ENCODE measurements around the gene PCCA. TPM values are rescaled to one million over a fixed set of nuclear protein-coding genes. Genes with fewer than 3 reads are reported as not detected.
"Not testable (repeated sequence)": the region's sequence is repeated elsewhere in the genome, so short reads cannot be mapped to it uniquely, and the experiment has no call there.

PCCA gene
- total RNA-seq, 4 donors from 2014 or later = 33.8 to 40.3 (median 39.0) TPM

DNA sequence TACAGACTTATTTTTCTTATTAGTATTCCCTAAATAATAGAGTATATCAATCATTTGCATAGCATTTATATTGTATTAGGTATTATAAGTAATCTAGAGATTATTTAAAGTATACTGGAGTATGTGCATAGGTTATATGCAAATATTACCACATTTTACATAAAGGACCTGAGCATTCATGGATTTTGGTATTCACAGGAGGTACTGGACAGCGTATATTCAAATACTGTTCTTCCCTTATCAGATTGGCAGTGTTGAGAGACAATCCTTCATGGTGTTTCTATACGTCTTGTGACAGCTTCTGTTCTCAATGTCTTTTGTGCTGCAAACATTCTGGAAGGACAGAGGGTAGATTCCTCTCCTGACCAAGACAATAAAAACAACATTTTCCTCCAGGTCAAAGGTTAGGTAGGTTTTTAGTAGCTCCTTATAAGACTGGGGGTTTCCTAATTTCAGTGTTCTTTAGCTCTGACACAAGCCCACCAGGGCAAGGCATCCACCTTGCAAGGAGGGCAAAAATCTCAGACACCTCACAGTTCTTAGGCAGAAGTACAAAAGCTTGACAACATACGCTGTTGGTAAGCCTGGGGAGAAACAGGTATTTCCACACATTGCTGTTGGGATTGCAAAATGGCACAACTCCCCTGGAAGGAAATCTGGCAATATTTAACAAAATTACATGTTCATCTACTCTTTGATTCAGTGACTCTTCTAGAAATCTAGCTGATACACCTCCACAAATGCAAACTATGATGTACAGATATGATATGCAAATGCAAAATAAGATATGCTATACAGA lies 20.6 kb upstream of the PCCA start:
- intact Hi-C loops (cut with DNase I) = no loop called here
- 93% methylated on average over 3 of the region's 3 CpGs for WGBS
- no peaks in the 10 kb centered on the region for H3K36me3 ChIP-seq
- DNase-seq (ENCODE audit: extremely low spot score) = no peak
- H3K27me3 ChIP-seq = no peaks in the 10 kb centered on the region
- no peak overlapping the region for H3K4me3 ChIP-seq
- TF ChIP-seq POLR2AphosphoS5 (IDR thresholded peaks at IDR 0.05) = no peak
- TF ChIP-seq, protein P1, sequence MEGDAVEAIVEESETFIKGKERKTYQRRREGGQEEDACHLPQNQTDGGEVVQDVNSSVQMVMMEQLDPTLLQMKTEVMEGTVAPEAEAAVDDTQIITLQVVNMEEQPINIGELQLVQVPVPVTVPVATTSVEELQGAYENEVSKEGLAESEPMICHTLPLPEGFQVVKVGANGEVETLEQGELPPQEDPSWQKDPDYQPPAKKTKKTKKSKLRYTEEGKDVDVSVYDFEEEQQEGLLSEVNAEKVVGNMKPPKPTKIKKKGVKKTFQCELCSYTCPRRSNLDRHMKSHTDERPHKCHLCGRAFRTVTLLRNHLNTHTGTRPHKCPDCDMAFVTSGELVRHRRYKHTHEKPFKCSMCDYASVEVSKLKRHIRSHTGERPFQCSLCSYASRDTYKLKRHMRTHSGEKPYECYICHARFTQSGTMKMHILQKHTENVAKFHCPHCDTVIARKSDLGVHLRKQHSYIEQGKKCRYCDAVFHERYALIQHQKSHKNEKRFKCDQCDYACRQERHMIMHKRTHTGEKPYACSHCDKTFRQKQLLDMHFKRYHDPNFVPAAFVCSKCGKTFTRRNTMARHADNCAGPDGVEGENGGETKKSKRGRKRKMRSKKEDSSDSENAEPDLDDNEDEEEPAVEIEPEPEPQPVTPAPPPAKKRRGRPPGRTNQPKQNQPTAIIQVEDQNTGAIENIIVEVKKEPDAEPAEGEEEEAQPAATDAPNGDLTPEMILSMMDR (IDR thresholded peaks at IDR 0.05) = no peak
- no peak for TF ChIP-seq POLR2A (IDR thresholded peaks at IDR 0.05; ENCODE audit: low read depth)
- no peak for TF ChIP-seq EP300 (IDR thresholded peaks at IDR 0.05)
- no peaks in the 10 kb centered on the region for H3K4me1 ChIP-seq
- H3K9me3 ChIP-seq = no peaks in the 10 kb centered on the region
- no peak overlapping the region for H3K27ac ChIP-seq (replicated peaks in 1 of 4)

DNA sequence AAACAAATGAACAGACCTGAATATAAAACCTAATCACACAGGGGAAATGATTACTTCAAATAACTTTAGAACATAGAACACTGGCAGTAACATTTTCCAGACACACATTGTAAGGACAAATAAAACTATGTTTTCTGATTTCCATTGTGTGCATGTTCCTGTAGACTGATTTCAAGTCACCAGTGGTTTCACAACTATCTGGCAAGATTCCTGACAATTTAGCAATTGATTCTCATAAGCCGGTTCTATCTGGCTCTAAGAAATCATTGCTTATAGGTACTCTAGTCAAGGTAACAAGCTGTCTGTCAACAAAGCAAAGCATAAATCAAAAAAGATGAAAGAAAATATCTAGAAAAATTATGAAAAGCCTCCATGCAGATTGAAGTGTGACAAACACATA lies 19.6 kb upstream of the PCCA start:
- intact Hi-C loops (cut with DNase I) = no loop called here
- no peak overlapping the region for H3K27ac ChIP-seq (replicated peaks in 1 of 4)

GRCh38 chr13:100075700-100076587 lies 12.9 kb upstream of the PCCA start:
- WGBS = 79% methylated on average over 10 of the region's 10 CpGs
- no peaks in the 10 kb centered on the region for H3K27me3 ChIP-seq
- no peak for DNase-seq (ENCODE audit: extremely low spot score)
- no peaks in the 10 kb centered on the region for H3K9me3 ChIP-seq
- H3K4me1 ChIP-seq = no peaks in the 10 kb centered on the region
- H3K36me3 ChIP-seq = no peaks in the 10 kb centered on the region
- H3K4me3 ChIP-seq = no peak overlapping the region
- TF ChIP-seq, protein P1 (IDR thresholded peaks at IDR 0.05) = no peak
- no peak for TF ChIP-seq EP300 (IDR thresholded peaks at IDR 0.05)
- no peak overlapping the region for H3K27ac ChIP-seq (replicated peaks in 1 of 4)
- intact Hi-C loops (cut with DNase I) = no loop called here

More for the DNA sequence above, 19.6 kb upstream of the PCCA start:
- no peaks in the 10 kb centered on the region for H3K4me1 ChIP-seq
- WGBS = 67% methylated on average over 1 of the region's 1 CpG
- H3K9me3 ChIP-seq = no peaks in the 10 kb centered on the region
- no peak for DNase-seq (ENCODE audit: extremely low spot score)
- H3K27me3 ChIP-seq = no peaks in the 10 kb centered on the region
- TF ChIP-seq EP300 (IDR thresholded peaks at IDR 0.05) = no peak
- no peaks in the 10 kb centered on the region for H3K36me3 ChIP-seq
- no peak overlapping the region for H3K4me3 ChIP-seq

DNA sequence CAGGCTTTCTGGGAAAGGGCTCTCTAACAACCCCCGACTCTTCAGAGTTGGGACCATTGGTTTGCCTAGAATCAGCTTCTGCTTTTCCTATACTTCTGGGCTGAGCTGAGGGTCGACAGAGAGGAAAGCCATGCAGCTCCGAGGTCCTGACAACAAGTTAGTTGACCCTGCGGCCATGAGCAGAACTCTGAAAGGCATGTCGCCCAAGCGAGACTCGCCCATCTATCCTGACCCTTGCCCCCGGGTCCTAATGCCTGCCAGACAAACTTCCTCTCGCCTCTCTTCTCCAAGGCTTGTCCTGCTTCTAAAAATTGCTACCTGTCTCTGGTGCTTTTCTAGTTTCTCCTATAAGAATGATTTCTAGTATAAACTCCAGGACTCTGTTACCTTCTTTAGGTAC lies 9.9 kb upstream of the PCCA start:
- intact Hi-C loops (cut with DNase I); H3K4me1 ChIP-seq; H3K27ac ChIP-seq (replicated peaks in 1 of 4); H3K36me3 ChIP-seq; H3K4me3 ChIP-seq; H3K27me3 ChIP-seq; DNase-seq (ENCODE audit: extremely low spot score); H3K9me3 ChIP-seq: not testable (repeated sequence)
- 87% methylated on average over 9 of the region's 9 CpGs for WGBS

- intact Hi-C loops (cut with DNase I) = loop anchor here (10.0 kb wide), 2 partner anchors 99 to 151 kb away; partner anchors contain the start of gene ZIC2
- H3K4me3 ChIP-seq; H3K27me3 ChIP-seq; H3K27ac ChIP-seq (replicated peaks in 1 of 4); DNase-seq (ENCODE audit: extremely low spot score); H3K9me3 ChIP-seq; H3K36me3 ChIP-seq: not testable (repeated sequence)
- H3K4me1 ChIP-seq = peaks cover 6 to 15% (median 9%) of the 10 kb centered on the region in 4 donors
- WGBS = 93% methylated on average over 6 of the region's 6 CpGs
These were observed 5.5 kb upstream of the PCCA start for GRCh38 chr13:100083401-100083800.

- peaks cover 16 to 47% (median 31%) of the 10 kb centered on the region in 4 donors for H3K4me1 ChIP-seq
- no peaks in the 10 kb centered on the region for H3K27me3 ChIP-seq
- intact Hi-C loops (cut with DNase I) = loop anchor here (10.0 kb wide), 2 partner anchors 103 to 147 kb away; partner anchors contain the start of gene ZIC2
- peak overlapping the region; percentile 81 to 96 (median 87) for H3K4me3 ChIP-seq
- peaks cover 0 to 7% (median 3%) of the 10 kb centered on the region in 4 donors for H3K36me3 ChIP-seq
- H3K27ac ChIP-seq (replicated peaks in 1 of 4) = peak overlapping the region; percentile 81 to 91 (median 83)
- H3K9me3 ChIP-seq = no peaks in the 10 kb centered on the region
- 35% methylated on average over 12 of the region's 12 CpGs for WGBS
- no peak for DNase-seq (ENCODE audit: extremely low spot score)
- TF ChIP-seq, protein P1 (IDR thresholded peaks at IDR 0.05) = no peak
- TF ChIP-seq POLR2A (IDR thresholded peaks at IDR 0.05; ENCODE audit: low read depth) (no peak), POLR2AphosphoS5 (IDR thresholded peaks at IDR 0.05) (no peak), EP300 (IDR thresholded peaks at IDR 0.05) (no peak)
These were observed 635 bp upstream of the PCCA start for GRCh38 chr13:100088273-100088643.

Data from esophagus muscularis mucosa (tissue), 4 donors.